ENCODE results near the gene ASB1.

The ASB1 gene

GRCh38 chr2:238383135-238383534 lies 43.6 kb upstream of the ASB1 start:
- Histone ChIP-seq H2BK12ac (ENCODE audit: low read length) (no peak overlapping the region), H3K27ac (ENCODE audit: low read depth, low read length) (no peak overlapping the region), H3K79me2 (ENCODE audit: control insufficient read depth, insufficient read depth, low read length, poor library complexity) (no peaks in the 10 kb centered on the region), H3K23ac (ENCODE audit: low read length) (no peak overlapping the region), H3K4me3 (ENCODE audit: low read depth, low read length) (no peak overlapping the region), H3K9ac (ENCODE audit: low read length) (no peak overlapping the region), H2BK120ac (ENCODE audit: insufficient read depth, low read length, poor library complexity) (no peak overlapping the region), H4K12ac (ENCODE audit: low read depth, low read length) (no peak overlapping the region), H3K4ac (ENCODE audit: low read depth, low read length) (no peak overlapping the region), H4K91ac (ENCODE audit: low read depth, low read length) (no peak overlapping the region), H3K14ac (ENCODE audit: low read length) (no peak overlapping the region), H3K27me3 (ENCODE audit: insufficient read depth, low read length) (no peaks in the 10 kb centered on the region), H4K8ac (ENCODE audit: low read depth, low read length) (no peak overlapping the region), H3K4me2 (ENCODE audit: low read length) (no peak overlapping the region), H2AFZ (ENCODE audit: insufficient read depth, low read length, poor library complexity) (no peak overlapping the region), H3K79me1 (ENCODE audit: low read length) (peaks cover 12% of the 10 kb centered on the region), H3K4me1 (ENCODE audit: control insufficient read depth in 1 of 2, insufficient read depth in 2 of 2, low read length in 2 of 2) (peaks cover 20 to 25% of the 10 kb centered on the region in 2 experiments), H3K18ac (ENCODE audit: low read length) (no peak overlapping the region), H3K9me3 (ENCODE audit: insufficient read depth, low read depth, low read length) (peaks cover 2% of the 10 kb centered on the region), H2BK5ac (ENCODE audit: low read depth, low read length, poor library complexity) (no peak overlapping the region), H2AK5ac (ENCODE audit: low read length) (no peak overlapping the region), H3K36me3 (ENCODE audit: control insufficient read depth in 1 of 2, insufficient read depth in 2 of 2, low read length in 2 of 2) (no peaks in the 10 kb centered on the region)
- no peak for DNase-seq
- no CpG with 5 or more reads among the region's 5 CpGs for WGBS (ENCODE audit: extremely low coverage, insufficient coverage, insufficient read length)

GRCh38 chr2:238383743-238384380 lies 42.9 kb upstream of the ASB1 start:
- Histone ChIP-seq H3K9me3 (ENCODE audit: insufficient read depth, low read depth, low read length) (peaks cover 2% of the 10 kb centered on the region), H3K18ac (ENCODE audit: low read length) (no peak overlapping the region), H3K4me2 (ENCODE audit: low read length) (no peak overlapping the region), H3K27me3 (ENCODE audit: insufficient read depth, low read length) (no peaks in the 10 kb centered on the region), H3K9ac (ENCODE audit: low read length) (no peak overlapping the region), H2AK5ac (ENCODE audit: low read length) (no peak overlapping the region), H3K27ac (ENCODE audit: low read depth, low read length) (no peak overlapping the region), H2BK120ac (ENCODE audit: insufficient read depth, low read length, poor library complexity) (no peak overlapping the region), H3K4ac (ENCODE audit: low read depth, low read length) (no peak overlapping the region), H3K14ac (ENCODE audit: low read length) (no peak overlapping the region), H2AFZ (ENCODE audit: insufficient read depth, low read length, poor library complexity) (no peak overlapping the region), H3K23ac (ENCODE audit: low read length) (no peak overlapping the region), H3K79me1 (ENCODE audit: low read length) (peaks cover 12% of the 10 kb centered on the region), H4K12ac (ENCODE audit: low read depth, low read length) (no peak overlapping the region), H4K91ac (ENCODE audit: low read depth, low read length) (no peak overlapping the region), H2BK5ac (ENCODE audit: low read depth, low read length, poor library complexity) (no peak overlapping the region), H2BK12ac (ENCODE audit: low read length) (no peak overlapping the region), H3K79me2 (ENCODE audit: control insufficient read depth, insufficient read depth, low read length, poor library complexity) (no peaks in the 10 kb centered on the region), H4K8ac (ENCODE audit: low read depth, low read length) (no peak overlapping the region), H3K36me3 (ENCODE audit: control insufficient read depth in 1 of 2, insufficient read depth in 2 of 2, low read length in 2 of 2) (no peaks in the 10 kb centered on the region), H3K4me3 (ENCODE audit: low read depth, low read length) (no peak overlapping the region), H3K4me1 (ENCODE audit: control insufficient read depth in 1 of 2, insufficient read depth in 2 of 2, low read length in 2 of 2) (peaks cover 20 to 22% of the 10 kb centered on the region in 2 experiments)
- no peak for DNase-seq
- no CpG with 5 or more reads among the region's 7 CpGs for WGBS (ENCODE audit: extremely low coverage, insufficient coverage, insufficient read length)

- no peak overlapping the region for H4K91ac ChIP-seq (ENCODE audit: low read depth, low read length)
- DNase-seq = peak in 1 of 2 donors; percentile 20
- H2BK12ac ChIP-seq (ENCODE audit: low read length) = no peak overlapping the region
- H2BK120ac ChIP-seq (ENCODE audit: insufficient read depth, low read length, poor library complexity) = no peak overlapping the region
- no peak overlapping the region for H3K23ac ChIP-seq (ENCODE audit: low read length)
- no peak overlapping the region for H3K4ac ChIP-seq (ENCODE audit: low read depth, low read length)
- no peak overlapping the region for H2BK5ac ChIP-seq (ENCODE audit: low read depth, low read length, poor library complexity)
- H3K79me2 ChIP-seq (ENCODE audit: control insufficient read depth, insufficient read depth, low read length, poor library complexity) = no peaks in the 10 kb centered on the region
- H3K4me1 ChIP-seq (ENCODE audit: control insufficient read depth in 1 of 2, insufficient read depth in 2 of 2, low read length in 2 of 2) = peaks cover 5 to 8% of the 10 kb centered on the region in 2 experiments
- H3K14ac ChIP-seq (ENCODE audit: low read length) = no peak overlapping the region
- no peak overlapping the region for H4K12ac ChIP-seq (ENCODE audit: low read depth, low read length)
- no peak overlapping the region for H3K4me2 ChIP-seq (ENCODE audit: low read length)
- no peak overlapping the region for H3K9ac ChIP-seq (ENCODE audit: low read length)
- no peak overlapping the region for H3K4me3 ChIP-seq (ENCODE audit: low read depth, low read length)
- H3K36me3 ChIP-seq (ENCODE audit: control insufficient read depth in 1 of 2, insufficient read depth in 2 of 2, low read length in 2 of 2) = no peaks in the 10 kb centered on the region
- H2AK5ac ChIP-seq (ENCODE audit: low read length) = no peak overlapping the region
- no peak overlapping the region for H2AFZ ChIP-seq (ENCODE audit: insufficient read depth, low read length, poor library complexity)
- peaks cover 3% of the 10 kb centered on the region for H3K79me1 ChIP-seq (ENCODE audit: low read length)
- H3K9me3 ChIP-seq (ENCODE audit: insufficient read depth, low read depth, low read length) = peaks cover 2% of the 10 kb centered on the region
- H3K27ac ChIP-seq (ENCODE audit: low read depth, low read length) = no peak overlapping the region
- no peak overlapping the region for H4K8ac ChIP-seq (ENCODE audit: low read depth, low read length)
- no peaks in the 10 kb centered on the region for H3K27me3 ChIP-seq (ENCODE audit: insufficient read depth, low read length)
- WGBS (ENCODE audit: extremely low coverage, insufficient coverage, insufficient read length) = no CpG with 5 or more reads among the region's 4 CpGs
- no peak overlapping the region for H3K18ac ChIP-seq (ENCODE audit: low read length)
These were observed 39.4 kb upstream of the ASB1 start for GRCh38 chr2:238387332-238387731.

- H2BK12ac ChIP-seq (ENCODE audit: low read length) = no peak overlapping the region
- H4K91ac ChIP-seq (ENCODE audit: low read depth, low read length) = no peak overlapping the region
- WGBS (ENCODE audit: extremely low coverage, insufficient coverage, insufficient read length) = no CpG with 5 or more reads among the region's 8 CpGs
- no peak for DNase-seq
- H3K9me3 ChIP-seq (ENCODE audit: insufficient read depth, low read depth, low read length) = no peaks in the 10 kb centered on the region
- H3K36me3 ChIP-seq (ENCODE audit: control insufficient read depth in 1 of 2, insufficient read depth in 2 of 2, low read length in 2 of 2) = no peaks in the 10 kb centered on the region
- no peaks in the 10 kb centered on the region for H3K79me2 ChIP-seq (ENCODE audit: control insufficient read depth, insufficient read depth, low read length, poor library complexity)
- no peaks in the 10 kb centered on the region for H3K27me3 ChIP-seq (ENCODE audit: insufficient read depth, low read length)
- no peak overlapping the region for H3K27ac ChIP-seq (ENCODE audit: low read depth, low read length)
- no peak overlapping the region for H3K14ac ChIP-seq (ENCODE audit: low read length)
- no peak overlapping the region for H3K9ac ChIP-seq (ENCODE audit: low read length)
- H3K4me3 ChIP-seq (ENCODE audit: low read depth, low read length) = no peak overlapping the region
- H3K4me1 ChIP-seq (ENCODE audit: control insufficient read depth in 1 of 2, insufficient read depth in 2 of 2, low read length in 2 of 2) = peaks cover 5 to 8% of the 10 kb centered on the region in 2 experiments
- no peak overlapping the region for H3K18ac ChIP-seq (ENCODE audit: low read length)
- no peak overlapping the region for H4K8ac ChIP-seq (ENCODE audit: low read depth, low read length)
- no peak overlapping the region for H2AK5ac ChIP-seq (ENCODE audit: low read length)
- H3K23ac ChIP-seq (ENCODE audit: low read length) = no peak overlapping the region
- no peak overlapping the region for H3K4ac ChIP-seq (ENCODE audit: low read depth, low read length)
- no peak overlapping the region for H2AFZ ChIP-seq (ENCODE audit: insufficient read depth, low read length, poor library complexity)
- H3K4me2 ChIP-seq (ENCODE audit: low read length) = no peak overlapping the region
- H4K12ac ChIP-seq (ENCODE audit: low read depth, low read length) = no peak overlapping the region
- H2BK5ac ChIP-seq (ENCODE audit: low read depth, low read length, poor library complexity) = no peak overlapping the region
- H3K79me1 ChIP-seq (ENCODE audit: low read length) = peaks cover 3% of the 10 kb centered on the region
- no peak overlapping the region for H2BK120ac ChIP-seq (ENCODE audit: insufficient read depth, low read length, poor library complexity)
These were observed 37.9 kb upstream of the ASB1 start for GRCh38 chr2:238388794-238389193.

Data from trophoblast cell (in vitro differentiated cells and primary cell).